Sigmoid colon (tissue), 7 donors: ENCODE results near the gene SND1. TPM values are rescaled to one million over a fixed set of nuclear protein-coding genes. Genes with fewer than 3 reads are reported as not detected.

Experiments used
- DNase-seq: peaks from one replicate; pipeline ENCODE4 v3.0.0-alpha.2; 2019
- H3K27ac ChIP-seq, 4 donors: fragments of 200-600 bp; sonication (generic); one replicate each; pipeline ENCODE4 v1.5.1; 2016 to 2019; ENCODE audit warnings: mild to moderate bottlenecking in 1 of 4
- H3K27me3 ChIP-seq, 3 donors: fragments of 200-600 bp; sonication (generic); one replicate each; pipeline ENCODE4 v1.5.1; 2019; ENCODE audit warnings: mild to moderate bottlenecking in 1 of 3
- H3K36me3 ChIP-seq, 4 donors: fragments of 200-600 bp; sonication (generic); one replicate each; pipeline ENCODE4 v1.5.1; 2016 to 2019
- H3K4me1 ChIP-seq, 4 donors: fragments of 200-600 bp; sonication (generic); one replicate each; pipeline ENCODE4 v1.5.1; 2017 to 2019
- H3K4me3 ChIP-seq, 4 donors: fragments of 200-600 bp; sonication (generic); one replicate each; pipeline ENCODE4 v1.5.1; 2017 to 2019; ENCODE audit warnings: mild to moderate bottlenecking in 2 of 4, moderate library complexity in 1 of 4
- H3K9me3 ChIP-seq, 4 donors: fragments of 200-600 bp in 3 of 4; sonication (generic) in 3 of 4; one replicate each; pipeline versions ENCODE4 v1.5.1 to v1.6.1; 2013 to 2019
- CTCF ChIP-seq, 4 experiments: fragments of 450-650 bp in 3 of 4; fragments of 200-600 bp in 1 of 4; IDR thresholded peaks; one replicate each; pipeline ENCODE4 v1.5.1; 2016 to 2019; ENCODE audit warnings: antibody characterized with exemption in 4 of 4, mild to moderate bottlenecking in 3 of 4, moderate library complexity in 2 of 4
- EP300 ChIP-seq, 4 donors: sonication (generic); formaldehyde crosslinking; IDR thresholded peaks; one replicate each; pipeline ENCODE4 v1.6.1; 2017; ENCODE audit warnings: antibody characterized with exemption in 4 of 4
- POLR2A ChIP-seq, 2 donors: fragments of 450-650 bp; IDR thresholded peaks; one replicate each; pipeline ENCODE4 v1.6.1; 2016; ENCODE audit warnings: antibody characterized with exemption in 2 of 2, mild to moderate bottlenecking in 2 of 2, moderate library complexity in 2 of 2
- POLR2AphosphoS5 ChIP-seq, 4 donors: sonication (generic); formaldehyde crosslinking; IDR thresholded peaks; one replicate each; pipeline ENCODE4 v1.6.1; 2017; ENCODE audit warnings: antibody characterized with exemption in 4 of 4
- WGBS, 2 donors: extraction: QIAGEN DNeasy Blood & Tissue Kit; methylation state at CpG; one replicate each; pipeline ENCODE4 v1.1.7; 2013; 5-methylcytosine and 5-hydroxymethylcytosine counted together
- intact Hi-C: fragments of 100-400 bp; cut with DNase I; formaldehyde crosslinking; loops from one replicate; pipeline ENCODE4 v1.15.1; 2023
- polyA plus RNA-seq, 3 donors: library from polyadenylated mRNA; stranded (reverse); fragments of 200-250 nt; gene quantifications; one replicate each; pipeline ENCODE4 v1.2.3, GENCODE V29; 2013
- total RNA-seq, 4 donors: library from RNA; depleted of rRNA; stranded (reverse); fragments of >200 nt; gene quantifications; one replicate each; pipeline ENCODE4 v1.1.0, GENCODE V29; 2016
- donor health status: healthy with polysubstance abuse.
- donor health status: Bipolar disorder and iron deficiency.
- donor health status: healthy.

Gene SND1
- total and polyA plus RNA-seq, 7 donors: 30.6 to 93.4 (median 71.3) TPM

- no peak for DNase-seq
- intact Hi-C loops: no loop called here
- H3K9me3 ChIP-seq: no peaks in the 10 kb centered on the region
- no peaks in the 10 kb centered on the region for H3K36me3 ChIP-seq
- H3K27me3 ChIP-seq: no peaks in the 10 kb centered on the region
- no peak overlapping the region for H3K4me3 ChIP-seq
- TF ChIP-seq POLR2A (IDR thresholded peaks at IDR 0.05) (no peak), POLR2AphosphoS5 (IDR thresholded peaks at IDR 0.05) (no peak), EP300 (IDR thresholded peaks at IDR 0.05) (no peak), CTCF (IDR thresholded peaks at IDR 0.05) (no peak)
- peaks cover 0 to 21% (median 13%) of the 10 kb centered on the region in 4 donors for H3K4me1 ChIP-seq
- 96 to 97% methylated on average over 5 of the region's 5 CpGs for WGBS, 2 donors
- H3K27ac ChIP-seq: no peak overlapping the region
These were observed 210.5 kb downstream of the SND1 start for GRCh38 chr7:127862525-127862924.

GRCh38 chr7:127863082-127863481 is 211.1 kb downstream of the SND1 start:
- Histone ChIP-seq H3K4me3 (no peak overlapping the region), H3K27me3 (no peaks in the 10 kb centered on the region), H3K36me3 (no peaks in the 10 kb centered on the region), H3K4me1 (peaks cover 0 to 16% (median 8%) of the 10 kb centered on the region in 4 donors), H3K27ac (no peak overlapping the region), H3K9me3 (no peaks in the 10 kb centered on the region)
- DNase-seq: no peak
- intact Hi-C loops: no loop called here
- TF ChIP-seq CTCF (IDR thresholded peaks at IDR 0.05): no peak
- 93 to 94% methylated on average over 3 of the region's 3 CpGs for WGBS, 2 donors

- 26 to 60% methylated on average over 1 of the region's 1 CpG for WGBS, 2 donors
- intact Hi-C loops: no loop called here
- Histone ChIP-seq H3K27ac (no peak overlapping the region), H3K4me1 (no peaks in the 10 kb centered on the region), H3K9me3 (no peaks in the 10 kb centered on the region), H3K27me3 (no peaks in the 10 kb centered on the region), H3K36me3 (no peaks in the 10 kb centered on the region), H3K4me3 (no peak overlapping the region)
- no peak for DNase-seq
- no peak for TF ChIP-seq POLR2A (IDR thresholded peaks at IDR 0.05)
- TF ChIP-seq EP300 (IDR thresholded peaks at IDR 0.05): no peak
- no peak for TF ChIP-seq CTCF (IDR thresholded peaks at IDR 0.05)
- TF ChIP-seq POLR2AphosphoS5 (IDR thresholded peaks at IDR 0.05): no peak
These were observed 213.5 kb downstream of the SND1 start for GRCh38 chr7:127865466-127865865.

- no peak for TF ChIP-seq CTCF (IDR thresholded peaks at IDR 0.05)
- TF ChIP-seq POLR2AphosphoS5 (IDR thresholded peaks at IDR 0.05): no peak
- TF ChIP-seq EP300 (IDR thresholded peaks at IDR 0.05): no peak
- WGBS, 2 donors: 80 to 85% methylated on average over 6 of the region's 6 CpGs
- no peak overlapping the region for H3K4me3 ChIP-seq
These were observed 218.4 kb downstream of the SND1 start for GRCh38 chr7:127870231-127870907.

GRCh38 chr7:127871226-127871625 is 219.2 kb downstream of the SND1 start:
- intact Hi-C loops: no loop called here
- Histone ChIP-seq H3K9me3 (no peaks in the 10 kb centered on the region), H3K27me3 (no peaks in the 10 kb centered on the region), H3K4me1 (peaks cover 0 to 6% (median 0%) of the 10 kb centered on the region in 4 donors), H3K4me3 (no peak overlapping the region), H3K36me3 (no peaks in the 10 kb centered on the region), H3K27ac (no peak overlapping the region)
- 96 to 100% methylated on average over 3 of the region's 3 CpGs for WGBS, 2 donors
- TF ChIP-seq POLR2A (IDR thresholded peaks at IDR 0.05): no peak
- no peak for TF ChIP-seq EP300 (IDR thresholded peaks at IDR 0.05)
- no peak for TF ChIP-seq POLR2AphosphoS5 (IDR thresholded peaks at IDR 0.05)
- TF ChIP-seq CTCF (IDR thresholded peaks at IDR 0.05): no peak
- DNase-seq: no peak

More at GRCh38 chr7:127870231-127870907, 218.4 kb downstream of the SND1 start:
- no peaks in the 10 kb centered on the region for H3K9me3 ChIP-seq
- no peaks in the 10 kb centered on the region for H3K36me3 ChIP-seq
- no peak for DNase-seq
- intact Hi-C loops: no loop called here
- no peak overlapping the region for H3K27ac ChIP-seq
- no peaks in the 10 kb centered on the region for H3K27me3 ChIP-seq
- H3K4me1 ChIP-seq: peaks cover 0 to 4% (median 0%) of the 10 kb centered on the region in 4 donors
